ENCODE data around the gene ACSF2.

The ACSF2 gene

GRCh38 chr17:50386510-50386909 lies 39.5 kb upstream of the ACSF2 start:
- Histone ChIP-seq H3K79me2 (ENCODE audit: insufficient read depth, low read length) (peaks cover 10% of the 10 kb centered on the region), H3K4me2 (ENCODE audit: insufficient read depth, low read length) (no peak overlapping the region), H3K27me3 (ENCODE audit: insufficient read depth, low read length, poor library complexity) (no peaks in the 10 kb centered on the region), H3K9me3 (ENCODE audit: insufficient read depth, low read length, severe bottlenecking) (no peaks in the 10 kb centered on the region), H4K20me1 (ENCODE audit: insufficient read depth, low read length) (peaks cover 14% of the 10 kb centered on the region; the same call in 1 of the 2 replicates), H2AFZ (ENCODE audit: low read depth, low read length) (no peak overlapping the region), H3K36me3 (ENCODE audit: insufficient read depth, low read length) (peaks cover 100% of the 10 kb centered on the region), H3K27ac (ENCODE audit: low read length) (no peak overlapping the region), H3K4me1 (ENCODE audit: insufficient read depth, low read length) (no peaks in the 10 kb centered on the region), H3K4me3 (ENCODE audit: low read depth in 1 of 2, low read length in 2 of 2) (no peak overlapping the region), H3K9ac (ENCODE audit: low read depth, low read length) (no peak overlapping the region)
- ATAC-seq (ENCODE audit: insufficient read depth, low read depth) (no peak), DNase-seq (no peak)
- TF ChIP-seq, protein P1, sequence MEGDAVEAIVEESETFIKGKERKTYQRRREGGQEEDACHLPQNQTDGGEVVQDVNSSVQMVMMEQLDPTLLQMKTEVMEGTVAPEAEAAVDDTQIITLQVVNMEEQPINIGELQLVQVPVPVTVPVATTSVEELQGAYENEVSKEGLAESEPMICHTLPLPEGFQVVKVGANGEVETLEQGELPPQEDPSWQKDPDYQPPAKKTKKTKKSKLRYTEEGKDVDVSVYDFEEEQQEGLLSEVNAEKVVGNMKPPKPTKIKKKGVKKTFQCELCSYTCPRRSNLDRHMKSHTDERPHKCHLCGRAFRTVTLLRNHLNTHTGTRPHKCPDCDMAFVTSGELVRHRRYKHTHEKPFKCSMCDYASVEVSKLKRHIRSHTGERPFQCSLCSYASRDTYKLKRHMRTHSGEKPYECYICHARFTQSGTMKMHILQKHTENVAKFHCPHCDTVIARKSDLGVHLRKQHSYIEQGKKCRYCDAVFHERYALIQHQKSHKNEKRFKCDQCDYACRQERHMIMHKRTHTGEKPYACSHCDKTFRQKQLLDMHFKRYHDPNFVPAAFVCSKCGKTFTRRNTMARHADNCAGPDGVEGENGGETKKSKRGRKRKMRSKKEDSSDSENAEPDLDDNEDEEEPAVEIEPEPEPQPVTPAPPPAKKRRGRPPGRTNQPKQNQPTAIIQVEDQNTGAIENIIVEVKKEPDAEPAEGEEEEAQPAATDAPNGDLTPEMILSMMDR (IDR thresholded peaks at IDR 0.05; ENCODE audit: borderline replicate concordance, extremely low read depth, low read length, poor library complexity, severe bottlenecking), result no peak

DNA sequence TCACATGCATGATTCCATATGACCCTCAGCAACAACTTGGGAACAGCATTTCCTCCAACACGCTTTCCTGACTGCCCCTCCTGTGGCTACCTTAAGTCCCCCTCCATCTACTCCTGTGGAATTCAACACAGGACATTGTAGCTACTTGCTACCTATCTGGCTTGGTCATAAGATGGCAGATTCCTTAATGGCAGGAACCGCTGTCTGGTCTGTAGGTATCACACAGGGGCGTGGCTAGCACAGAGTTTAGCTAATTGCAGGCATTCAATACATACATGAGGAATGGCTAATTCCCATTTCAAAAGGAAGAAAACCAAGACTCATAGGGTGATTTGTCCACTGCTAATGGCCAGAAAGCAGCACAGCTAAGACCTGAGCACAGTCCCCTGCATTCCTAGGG lies 37.3 kb upstream of the ACSF2 start:
- Histone ChIP-seq H3K4me2 (ENCODE audit: insufficient read depth, low read length) (no peak overlapping the region), H3K79me2 (ENCODE audit: insufficient read depth, low read length) (peaks cover 28% of the 10 kb centered on the region), H3K9ac (ENCODE audit: low read depth, low read length) (no peak overlapping the region), H3K4me1 (ENCODE audit: insufficient read depth, low read length) (no peaks in the 10 kb centered on the region), H3K27ac (ENCODE audit: low read length) (no peak overlapping the region), H3K27me3 (ENCODE audit: insufficient read depth, low read length, poor library complexity) (no peaks in the 10 kb centered on the region), H4K20me1 (ENCODE audit: insufficient read depth, low read length) (peaks cover 14% of the 10 kb centered on the region; the same call in 1 of the 2 replicates), H3K36me3 (ENCODE audit: insufficient read depth, low read length) (peaks cover 100% of the 10 kb centered on the region), H2AFZ (ENCODE audit: low read depth, low read length) (no peak overlapping the region), H3K9me3 (ENCODE audit: insufficient read depth, low read length, severe bottlenecking) (no peaks in the 10 kb centered on the region), H3K4me3 (ENCODE audit: low read depth in 1 of 2, low read length in 2 of 2) (no peak overlapping the region)
- DNase-seq (no peak), ATAC-seq (ENCODE audit: insufficient read depth, low read depth) (no peak)
- TF ChIP-seq, protein P1 (IDR thresholded peaks at IDR 0.05; ENCODE audit: borderline replicate concordance, extremely low read depth, low read length, poor library complexity, severe bottlenecking), result no peak
- TF ChIP-seq EZH2 (IDR thresholded peaks at IDR 0.05; ENCODE audit: borderline replicate concordance, low read depth, low read length, severe bottlenecking), result no peak

DNA sequence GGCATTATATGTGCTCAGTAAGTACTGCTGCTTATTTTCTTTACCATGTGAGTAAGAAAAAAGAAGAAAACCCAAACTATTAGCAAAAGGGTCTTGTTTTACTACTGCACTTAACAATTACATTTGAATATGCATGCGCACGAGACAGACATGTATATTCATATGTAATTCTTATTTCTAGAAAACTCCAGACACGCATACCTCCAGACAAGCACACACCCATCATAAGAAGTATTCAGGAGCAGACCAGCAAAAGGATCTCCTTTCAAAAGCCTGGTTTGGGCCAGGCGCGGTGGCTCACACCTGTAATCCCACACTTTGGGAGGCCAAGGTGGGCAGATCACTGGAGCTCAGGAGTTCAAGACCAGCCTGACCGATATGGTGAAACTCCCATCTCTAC lies 36.5 kb upstream of the ACSF2 start:
- DNase-seq, result no peak
- H3K27ac ChIP-seq (ENCODE audit: low read length), result no peak overlapping the region
- no peak for ATAC-seq (ENCODE audit: insufficient read depth, low read depth)
- no peaks in the 10 kb centered on the region for H3K27me3 ChIP-seq (ENCODE audit: insufficient read depth, low read length, poor library complexity)
- H3K79me2 ChIP-seq (ENCODE audit: insufficient read depth, low read length), result peaks cover 36% of the 10 kb centered on the region
- no peaks in the 10 kb centered on the region for H3K9me3 ChIP-seq (ENCODE audit: insufficient read depth, low read length, severe bottlenecking)
- peaks cover 20% of the 10 kb centered on the region; the same call in 1 of the 2 replicates for H4K20me1 ChIP-seq (ENCODE audit: insufficient read depth, low read length)
- H2AFZ ChIP-seq (ENCODE audit: low read depth, low read length), result no peak overlapping the region
- no peak overlapping the region for H3K9ac ChIP-seq (ENCODE audit: low read depth, low read length)
- 0 out of 2 replicates have a peak, but pooled peaks cover 4% of the 10 kb centered on the region for H3K4me1 ChIP-seq (ENCODE audit: insufficient read depth, low read length)
- H3K4me2 ChIP-seq (ENCODE audit: insufficient read depth, low read length), result no peak overlapping the region
- no peak overlapping the region for H3K4me3 ChIP-seq (ENCODE audit: low read depth in 1 of 2, low read length in 2 of 2)
- peaks cover 100% of the 10 kb centered on the region for H3K36me3 ChIP-seq (ENCODE audit: insufficient read depth, low read length)
- TF ChIP-seq EZH2 (IDR thresholded peaks at IDR 0.05; ENCODE audit: borderline replicate concordance, low read depth, low read length, severe bottlenecking), result no peak
- TF ChIP-seq, protein P1 (IDR thresholded peaks at IDR 0.05; ENCODE audit: borderline replicate concordance, extremely low read depth, low read length, poor library complexity, severe bottlenecking), result no peak

- no peak overlapping the region for H3K27ac ChIP-seq (ENCODE audit: low read length)
Observed at GRCh38 chr17:50392621-50393020, 33.4 kb upstream of the ACSF2 start.

More at GRCh38 chr17:50392621-50393020, 33.4 kb upstream of the ACSF2 start:
- no peaks in the 10 kb centered on the region for H3K27me3 ChIP-seq (ENCODE audit: insufficient read depth, low read length, poor library complexity)
- H3K9me3 ChIP-seq (ENCODE audit: insufficient read depth, low read length, severe bottlenecking), result no peaks in the 10 kb centered on the region
- no peak overlapping the region for H3K4me3 ChIP-seq (ENCODE audit: low read depth in 1 of 2, low read length in 2 of 2)
- H2AFZ ChIP-seq (ENCODE audit: low read depth, low read length), result no peak overlapping the region
- ATAC-seq (ENCODE audit: insufficient read depth, low read depth), result no peak
- TF ChIP-seq, protein P1 (IDR thresholded peaks at IDR 0.05; ENCODE audit: borderline replicate concordance, extremely low read depth, low read length, poor library complexity, severe bottlenecking), result no peak
- TF ChIP-seq EZH2 (IDR thresholded peaks at IDR 0.05; ENCODE audit: borderline replicate concordance, low read depth, low read length, severe bottlenecking), result no peak
- peaks cover 86% of the 10 kb centered on the region for H3K36me3 ChIP-seq (ENCODE audit: insufficient read depth, low read length)
- H4K20me1 ChIP-seq (ENCODE audit: insufficient read depth, low read length), result peaks cover 40% of the 10 kb centered on the region; the same call in 1 of the 2 replicates
- H3K4me1 ChIP-seq (ENCODE audit: insufficient read depth, low read length), result peaks cover 28% of the 10 kb centered on the region
- no peak for DNase-seq
- peaks cover 65% of the 10 kb centered on the region for H3K79me2 ChIP-seq (ENCODE audit: insufficient read depth, low read length)
- H3K9ac ChIP-seq (ENCODE audit: low read depth, low read length), result no peak overlapping the region
- no peak overlapping the region for H3K4me2 ChIP-seq (ENCODE audit: insufficient read depth, low read length)
